Immature natural killer cell (primary cell): Measurements from ENCODE around the gene INO80B. TPM values are rescaled to one million over a fixed set of nuclear protein-coding genes. Genes with fewer than 3 reads are reported as not detected.
A peak's percentile ranks its signal among the peaks of the same experiment; 100 is the strongest.
"Not testable (repeated sequence)": the region's sequence is repeated elsewhere in the genome, so short reads cannot be mapped to it uniquely, and the experiment has no call there.

ENCODE experiments used
- DNase-seq, 3 donors: peaks; one replicate each; pipeline ENCODE4 v3.0.0; 2022; ENCODE audit warnings: mixed read lengths in 1 of 3
- H3K27ac Mint-ChIP-seq, 6 donors: one replicate each; pipeline ENCODE4 v1.8.0; 2020; ENCODE audit warnings: mixed read lengths in 6 of 6, mild to moderate bottlenecking in 5 of 6, inconsistent platforms in 4 of 6, moderate library complexity in 3 of 6
- H3K27me3 Mint-ChIP-seq, 3 donors: one replicate each; pipeline ENCODE4 v1.8.0; 2020 to 2021; ENCODE audit warnings: low read depth in 3 of 3, mild to moderate bottlenecking in 3 of 3, mixed read lengths in 3 of 3, moderate library complexity in 3 of 3, inconsistent platforms in 1 of 3
- H3K36me3 Mint-ChIP-seq, 3 donors: one replicate each; pipeline ENCODE4 v1.8.0; 2020; ENCODE audit warnings: mixed read lengths in 3 of 3, inconsistent platforms in 2 of 3, mild to moderate bottlenecking in 2 of 3
- H3K4me1 Mint-ChIP-seq, 2 donors: one replicate each; pipeline ENCODE4 v1.8.0; 2020; ENCODE audit warnings: inconsistent platforms in 2 of 2, mild to moderate bottlenecking in 2 of 2, mixed read lengths in 2 of 2, moderate library complexity in 1 of 2
- H3K4me3 Mint-ChIP-seq, 5 donors: one replicate each; pipeline ENCODE4 v1.8.0; 2020; ENCODE audit warnings: mild to moderate bottlenecking in 5 of 5, mixed read lengths in 5 of 5, inconsistent platforms in 3 of 5, moderate library complexity in 3 of 5
- H3K9me3 Mint-ChIP-seq, 6 donors: one replicate each; pipeline ENCODE4 v1.8.0; 2020; ENCODE audit warnings: mild to moderate bottlenecking in 6 of 6, mixed read lengths in 6 of 6, inconsistent platforms in 4 of 6, moderate library complexity in 3 of 6
- polyA plus RNA-seq, 3 donors: library from polyadenylated mRNA; unstranded; fragments of 300-500 nt; fragmentation: Illumina TruSeq; gene quantifications; one replicate each; pipeline ENCODE4 v1.2.3, GENCODE V29; 2021

The INO80B gene
- polyA plus RNA-seq, 3 donors from 2014 or later = 3.9 to 11.1 (median 9.3) TPM

DNA sequence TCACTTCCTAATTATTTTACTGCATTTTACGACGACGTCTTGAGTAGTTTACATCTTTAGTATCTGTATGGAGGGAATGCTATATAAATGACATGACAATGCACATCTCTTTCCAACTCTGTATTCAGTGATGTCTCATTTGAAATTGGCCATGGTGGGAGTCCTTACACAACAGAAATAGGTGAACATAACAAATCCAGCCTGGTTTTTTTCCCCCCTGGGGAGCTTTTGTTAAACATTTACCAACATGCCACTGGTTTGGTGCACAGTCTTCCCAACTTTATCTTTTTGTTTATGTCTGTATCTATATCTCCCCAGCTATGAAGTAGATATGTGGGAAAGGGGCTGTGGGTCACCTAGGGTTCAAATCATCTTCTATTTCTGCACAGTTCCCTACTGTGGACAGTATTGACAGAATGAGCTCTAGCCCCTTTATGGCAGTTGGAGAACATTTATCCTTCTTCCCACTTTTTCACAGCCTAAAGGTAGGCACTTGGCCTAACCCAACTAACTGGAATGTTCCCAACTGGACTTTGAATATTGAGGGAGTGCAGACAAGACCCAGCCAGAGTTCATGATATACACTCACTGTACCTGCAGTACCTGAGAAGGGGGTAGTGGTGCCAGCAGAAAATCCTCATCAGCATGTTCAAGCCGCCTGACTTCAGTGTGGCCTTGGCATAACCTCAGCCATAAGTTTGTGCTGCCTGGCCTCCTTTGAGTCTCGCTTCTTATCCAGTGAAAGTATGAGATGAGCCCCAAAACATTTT is 7.5 kb upstream of the INO80B start:
- DNase-seq = no peak
- Mint-ChIP-seq H3K36me3 (no peaks in the 10 kb centered on the region), H3K4me1 (peaks cover 10 to 11% of the 10 kb centered on the region in 2 donors), H3K27ac (peak overlapping the region in 1 of 6 donors; percentile 63), H3K4me3 (no peak overlapping the region), H3K9me3 (no peaks in the 10 kb centered on the region), H3K27me3 (peaks cover 4 to 11% (median 8%) of the 10 kb centered on the region in 3 donors)

DNA sequence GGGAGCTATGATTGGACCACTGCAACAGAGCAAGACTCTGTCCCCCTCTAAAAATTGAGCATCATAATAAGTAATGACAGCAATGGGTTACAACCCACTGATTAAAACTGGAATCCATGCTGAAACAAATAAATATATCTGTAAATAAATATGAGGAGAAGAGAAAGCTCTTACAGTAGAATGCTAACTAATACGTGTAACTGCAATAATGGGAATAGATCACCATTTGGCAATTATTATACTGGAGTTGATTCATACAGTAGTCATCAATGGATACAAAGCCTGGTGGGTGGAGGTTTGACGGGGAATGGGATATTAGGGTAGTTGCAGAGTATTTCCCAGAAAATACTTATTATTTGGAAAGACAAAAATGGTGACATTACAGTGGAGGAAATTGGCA is 6.1 kb upstream of the INO80B start:
- no peaks in the 10 kb centered on the region for H3K9me3 Mint-ChIP-seq
- H3K4me1 Mint-ChIP-seq = peaks cover 22% of the 10 kb centered on the region in 2 donors
- peaks cover 8 to 12% (median 10%) of the 10 kb centered on the region in 3 donors for H3K27me3 Mint-ChIP-seq
- no peak overlapping the region for H3K4me3 Mint-ChIP-seq
- H3K27ac Mint-ChIP-seq = peak overlapping the region in 3 of 6 donors; percentile 51 to 83 (median 61)
- DNase-seq = no peak
- no peaks in the 10 kb centered on the region for H3K36me3 Mint-ChIP-seq

DNA sequence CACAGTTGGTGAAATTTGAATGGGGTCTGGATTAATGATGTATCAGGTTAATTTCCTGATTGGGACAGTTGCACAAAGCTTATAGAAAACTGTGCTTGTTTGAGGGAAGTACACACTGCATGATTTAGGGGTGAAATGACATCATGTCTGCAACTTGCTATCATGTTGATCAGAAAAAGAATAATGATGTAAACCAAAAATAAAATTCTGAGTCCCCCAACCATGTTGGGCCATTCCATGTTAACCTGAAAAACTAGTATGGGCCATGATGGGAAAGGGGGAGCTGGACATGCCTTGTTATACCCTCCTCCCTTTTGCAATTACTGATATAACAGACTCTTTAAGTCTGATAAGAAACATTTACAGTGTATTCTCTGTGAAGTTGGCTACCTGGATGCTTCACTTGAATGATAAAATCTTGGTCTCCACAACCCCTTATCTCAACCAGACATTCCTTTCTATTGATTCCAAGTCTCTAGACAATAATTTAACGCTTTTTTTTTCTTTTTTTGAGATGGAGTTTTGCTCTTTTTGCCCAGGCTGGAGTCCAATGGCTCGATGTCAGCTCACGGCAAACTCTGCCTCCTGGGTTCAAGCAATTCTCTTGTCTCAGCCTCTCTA is 4.2 kb upstream of the INO80B start:
- H3K4me3 Mint-ChIP-seq = peak overlapping the region in 1 of 5 donors; percentile 43

DNA sequence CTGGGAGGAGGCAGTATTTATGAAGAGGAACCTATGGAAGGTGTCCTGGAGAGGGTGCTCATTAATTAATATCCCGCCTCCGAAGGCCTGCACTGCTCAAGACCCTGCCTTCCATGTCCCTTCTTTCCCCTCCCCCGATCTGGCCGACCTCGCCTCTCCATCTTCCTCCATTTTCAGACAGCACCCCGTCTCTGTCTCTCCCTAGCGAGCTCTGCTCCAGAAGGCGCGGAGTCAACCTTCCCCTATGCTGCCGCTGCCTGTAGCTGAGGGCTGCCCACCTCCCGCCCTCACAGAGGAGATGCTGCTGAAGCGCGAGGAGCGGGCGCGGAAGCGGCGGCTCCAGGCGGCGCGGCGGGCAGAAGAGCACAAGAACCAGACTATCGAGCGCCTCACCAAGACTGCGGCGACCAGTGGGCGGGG is 2.3 kb downstream of the INO80B start:
- H3K36me3 Mint-ChIP-seq = no peaks in the 10 kb centered on the region
- H3K27me3 Mint-ChIP-seq = peaks cover 28 to 35% (median 28%) of the 10 kb centered on the region in 3 donors
- DNase-seq = no peak
- peaks cover 0 to 2% (median 0%) of the 10 kb centered on the region in 6 donors for H3K9me3 Mint-ChIP-seq
- H3K4me1 Mint-ChIP-seq = peaks cover 68 to 74% of the 10 kb centered on the region in 2 donors
- H3K4me3 Mint-ChIP-seq = peak overlapping the region; percentile 89 to 99 (median 94)
- H3K27ac Mint-ChIP-seq = peak overlapping the region; percentile 87 to 100 (median 98)

More for the DNA sequence above, 4.2 kb upstream of the INO80B start:
- Mint-ChIP-seq H3K27ac (peak overlapping the region; percentile 29 to 99 (median 92)), H3K27me3 (peaks cover 14 to 17% (median 15%) of the 10 kb centered on the region in 3 donors), H3K4me1 (peaks cover 37 to 38% of the 10 kb centered on the region in 2 donors), H3K36me3 (no peaks in the 10 kb centered on the region), H3K9me3 (peaks cover 0 to 2% (median 0%) of the 10 kb centered on the region in 6 donors)
- no peak for DNase-seq

DNA sequence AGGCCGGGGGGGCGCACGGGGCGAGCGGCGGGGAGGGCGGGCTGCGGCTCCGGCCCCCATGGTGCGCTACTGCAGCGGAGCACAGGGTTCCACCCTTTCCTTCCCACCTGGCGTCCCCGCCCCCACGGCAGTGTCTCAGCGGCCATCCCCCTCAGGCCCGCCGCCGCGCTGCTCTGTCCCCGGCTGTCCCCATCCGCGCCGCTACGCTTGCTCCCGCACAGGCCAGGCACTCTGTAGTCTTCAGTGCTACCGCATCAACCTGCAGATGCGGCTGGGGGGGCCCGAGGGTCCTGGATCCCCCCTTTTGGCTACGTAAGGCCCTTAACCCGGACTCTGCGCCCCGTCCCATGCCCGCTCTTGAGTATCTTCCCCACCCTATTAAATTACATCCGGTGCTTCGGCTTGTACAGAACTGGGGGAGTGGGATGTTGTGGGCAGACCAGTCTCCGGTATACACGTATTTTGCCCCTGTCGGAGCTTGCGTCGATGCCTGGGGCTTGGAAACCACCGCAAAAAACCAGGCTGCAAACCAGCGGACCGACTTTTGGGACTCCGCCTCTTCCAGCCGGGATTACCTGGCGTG is 2.8 kb downstream of the INO80B start:
- Mint-ChIP-seq H3K9me3 (peaks cover 0 to 2% (median 0%) of the 10 kb centered on the region in 6 donors), H3K36me3 (no peaks in the 10 kb centered on the region), H3K27me3 (peaks cover 23 to 31% (median 24%) of the 10 kb centered on the region in 3 donors), H3K4me3 (peak overlapping the region; percentile 89 to 99 (median 94)), H3K4me1 (peaks cover 63 to 69% of the 10 kb centered on the region in 2 donors), H3K27ac (peak overlapping the region; percentile 87 to 100 (median 99))
- DNase-seq = peak; percentile 85 to 88 (median 88)

DNA sequence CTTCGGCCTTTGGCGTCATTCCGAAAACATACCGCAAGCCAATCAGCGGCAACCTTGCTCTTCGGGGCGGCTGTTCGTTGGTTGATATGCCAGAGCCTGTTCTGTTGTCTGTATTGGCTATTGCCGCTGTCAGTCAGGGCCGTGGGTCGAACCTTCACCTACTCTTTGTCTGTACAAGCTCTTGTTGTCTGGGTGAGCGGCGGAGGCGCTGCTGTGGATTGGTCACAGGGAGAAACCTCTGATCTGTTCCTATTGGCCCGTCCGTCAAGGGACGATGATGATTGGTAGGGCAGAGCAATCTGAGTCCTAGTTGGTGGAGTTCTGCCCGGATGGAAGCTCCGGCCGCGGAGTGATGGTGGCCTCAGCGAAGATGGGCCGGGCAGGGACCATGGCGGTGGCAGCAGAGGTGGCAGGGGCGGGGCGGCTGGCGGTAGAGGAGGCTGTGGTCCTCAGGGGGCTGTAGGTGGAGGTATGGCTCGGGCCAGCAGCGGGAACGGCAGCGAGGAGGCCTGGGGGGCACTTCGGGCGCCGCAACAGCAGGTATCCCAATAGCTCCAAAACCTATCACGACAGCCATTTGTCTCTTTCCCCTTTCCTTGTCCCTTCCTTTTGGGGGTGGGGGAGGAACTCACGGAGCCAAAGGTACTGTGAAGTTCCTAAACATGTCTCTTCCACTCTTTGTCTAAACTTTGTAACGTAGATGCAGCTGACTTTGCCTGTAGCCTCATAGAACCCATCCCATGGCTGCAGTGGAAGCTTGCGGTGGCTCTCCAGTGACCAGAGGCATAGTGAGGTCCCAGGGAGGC is 3.4 kb downstream of the INO80B start, which contains the start of gene WBP1:
Gene WBP1, plus strand, starts transcription at position 307 of the 806 bp plus-strand sequence. Its CDS starts 165 bp downstream, at position 472.
- Mint-ChIP-seq H3K27me3 (peaks cover 21 to 33% (median 24%) of the 10 kb centered on the region in 3 donors), H3K4me3 (peak within 1 kb of the TSS; percentile 89 to 99 (median 94)), H3K27ac (peak within 1 kb of the TSS; percentile 87 to 100 (median 99)), H3K4me1 (peaks cover 62 to 69% of the 10 kb centered on the region in 2 donors), H3K36me3 (no peaks in the 10 kb centered on the region), H3K9me3 (peaks cover 0 to 2% (median 0%) of the 10 kb centered on the region in 6 donors)
- DNase-seq = peak; percentile 100

DNA sequence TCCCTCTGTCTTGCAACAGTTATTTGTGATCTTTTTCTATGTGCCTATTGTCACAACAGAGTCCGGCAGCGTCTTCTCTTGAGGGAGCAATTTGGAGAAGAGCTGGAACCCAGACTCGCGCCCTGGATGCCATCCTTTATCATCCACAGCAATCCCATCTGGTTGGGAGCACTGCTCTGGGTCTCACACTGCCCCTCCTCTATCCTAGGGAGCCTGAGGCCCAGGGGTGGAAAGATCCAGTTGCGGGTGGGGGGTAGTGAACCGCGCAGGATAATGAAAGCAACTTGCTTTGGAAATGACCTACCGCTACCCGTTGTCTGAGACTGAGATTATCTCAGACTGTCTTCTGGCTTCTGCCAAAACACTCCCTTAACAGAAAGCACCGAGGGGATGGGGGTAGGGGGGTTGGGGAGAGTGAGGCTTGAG is 4.1 kb downstream of the INO80B start:
- Mint-ChIP-seq H3K36me3 (no peaks in the 10 kb centered on the region), H3K27ac (peak overlapping the region; percentile 87 to 100 (median 99)), H3K4me1 (peaks cover 64 to 69% of the 10 kb centered on the region in 2 donors), H3K4me3 (peak overlapping the region; percentile 89 to 99 (median 94)), H3K27me3 (peaks cover 21 to 34% (median 24%) of the 10 kb centered on the region in 3 donors), H3K9me3 (peaks cover 0 to 2% (median 0%) of the 10 kb centered on the region in 6 donors)
- DNase-seq = no peak

DNA sequence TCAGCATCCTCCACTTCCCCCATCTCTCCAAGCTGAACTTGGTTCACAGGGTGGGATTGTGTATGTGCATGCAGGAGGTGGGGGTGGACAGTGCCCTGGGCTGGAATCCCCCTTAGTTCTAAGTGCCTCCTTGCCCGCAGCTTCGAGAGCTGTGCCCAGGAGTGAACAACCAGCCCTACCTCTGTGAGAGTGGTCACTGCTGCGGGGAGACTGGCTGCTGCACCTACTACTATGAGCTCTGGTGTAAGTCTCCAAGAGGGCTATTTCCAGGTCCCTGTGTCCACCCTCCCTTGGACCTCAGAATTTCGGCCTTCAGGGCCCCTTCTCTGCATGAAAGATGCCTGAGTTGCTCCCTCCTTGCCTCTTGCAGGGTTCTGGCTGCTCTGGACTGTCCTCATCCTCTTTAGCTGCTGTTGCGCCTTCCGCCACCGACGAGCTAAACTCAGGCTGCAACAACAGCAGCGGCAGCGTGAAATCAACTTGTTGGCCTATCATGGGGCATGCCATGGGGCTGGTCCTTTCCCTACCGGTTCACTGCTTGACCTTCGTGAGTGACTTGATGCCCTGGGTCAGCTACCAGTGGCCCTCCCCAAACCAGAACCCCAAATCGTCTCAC is 4.7 kb downstream of the INO80B start:
- H3K36me3 Mint-ChIP-seq, DNase-seq, H3K9me3 Mint-ChIP-seq: not testable (repeated sequence)
- Mint-ChIP-seq H3K4me3 (peak overlapping the region; percentile 89 to 99 (median 94)), H3K4me1 (peaks cover 66 to 69% of the 10 kb centered on the region in 2 donors), H3K27ac (peak overlapping the region; percentile 87 to 100 (median 99)), H3K27me3 (peaks cover 20 to 29% (median 23%) of the 10 kb centered on the region in 3 donors)

DNA sequence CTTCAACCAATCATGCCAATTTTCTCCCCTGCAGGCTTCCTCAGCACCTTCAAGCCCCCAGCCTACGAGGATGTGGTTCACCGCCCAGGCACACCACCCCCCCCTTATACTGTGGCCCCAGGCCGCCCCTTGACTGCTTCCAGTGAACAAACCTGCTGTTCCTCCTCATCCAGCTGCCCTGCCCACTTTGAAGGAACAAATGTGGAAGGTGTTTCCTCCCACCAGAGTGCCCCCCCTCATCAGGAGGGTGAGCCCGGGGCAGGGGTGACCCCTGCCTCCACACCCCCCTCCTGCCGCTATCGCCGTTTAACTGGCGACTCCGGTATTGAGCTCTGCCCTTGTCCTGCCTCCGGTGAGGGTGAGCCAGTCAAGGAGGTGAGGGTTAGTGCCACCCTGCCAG is 5.3 kb downstream of the INO80B start:
- Mint-ChIP-seq H3K27me3 (peaks cover 15 to 26% (median 20%) of the 10 kb centered on the region in 3 donors), H3K27ac (peak overlapping the region in 4 of 6 donors; percentile 39 to 68 (median 50)), H3K4me1 (peaks cover 62 to 64% of the 10 kb centered on the region in 2 donors), H3K4me3 (peak overlapping the region; percentile 40 to 99 (median 94))
- not testable (repeated sequence) for H3K36me3 Mint-ChIP-seq, DNase-seq, H3K9me3 Mint-ChIP-seq

DNA sequence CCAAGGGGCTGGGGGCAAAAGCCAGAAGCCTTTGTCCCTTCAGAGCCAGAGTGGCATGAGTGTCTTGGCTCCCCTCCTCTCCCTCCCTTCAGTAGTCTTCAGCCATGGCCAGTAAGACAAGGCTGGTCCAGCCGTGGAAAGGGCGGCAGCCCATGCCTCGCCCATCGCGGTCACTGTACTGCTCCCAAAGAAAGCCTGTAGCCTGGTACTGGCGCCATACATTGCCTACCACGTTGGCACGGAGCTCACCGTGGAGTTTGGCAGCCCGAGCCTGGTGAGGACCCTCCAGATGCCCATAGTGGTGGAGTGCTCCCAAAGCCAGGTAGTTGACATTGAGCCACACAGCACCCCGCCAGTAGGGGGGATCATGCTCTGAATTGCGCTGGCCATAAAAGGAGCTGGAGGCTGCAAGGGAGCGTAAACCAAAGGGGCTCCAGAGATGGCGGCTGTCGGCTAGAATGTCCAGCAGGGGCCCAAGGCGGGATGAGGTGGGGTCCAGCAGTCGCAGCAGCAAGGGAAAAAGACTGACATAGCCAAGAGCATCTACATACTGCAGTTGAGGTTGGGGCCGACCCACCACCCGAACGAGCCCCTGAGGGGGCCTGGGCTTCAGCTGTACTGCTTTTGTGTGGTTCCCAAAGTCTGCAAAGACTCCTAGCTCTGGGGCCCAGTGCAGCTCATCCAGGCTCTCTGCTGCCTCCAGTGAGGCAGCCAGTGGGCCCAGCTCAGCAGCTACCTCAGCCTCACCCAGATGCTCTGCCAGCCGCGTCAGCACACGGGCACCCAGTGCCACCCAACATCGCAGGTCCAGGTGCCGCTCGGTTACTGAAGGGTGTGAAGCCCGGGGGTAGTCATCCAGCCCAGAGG is 6.5 kb downstream of the INO80B start:
- Mint-ChIP-seq H3K4me3 (peak overlapping the region in 1 of 5 donors; percentile 21), H3K9me3 (no peaks in the 10 kb centered on the region), H3K36me3 (no peaks in the 10 kb centered on the region), H3K27ac (peak overlapping the region in 2 of 6 donors; percentile 13 to 14), H3K27me3 (peaks cover 25 to 33% (median 27%) of the 10 kb centered on the region in 3 donors), H3K4me1 (peaks cover 60 to 62% of the 10 kb centered on the region in 2 donors)
- DNase-seq = no peak

DNA sequence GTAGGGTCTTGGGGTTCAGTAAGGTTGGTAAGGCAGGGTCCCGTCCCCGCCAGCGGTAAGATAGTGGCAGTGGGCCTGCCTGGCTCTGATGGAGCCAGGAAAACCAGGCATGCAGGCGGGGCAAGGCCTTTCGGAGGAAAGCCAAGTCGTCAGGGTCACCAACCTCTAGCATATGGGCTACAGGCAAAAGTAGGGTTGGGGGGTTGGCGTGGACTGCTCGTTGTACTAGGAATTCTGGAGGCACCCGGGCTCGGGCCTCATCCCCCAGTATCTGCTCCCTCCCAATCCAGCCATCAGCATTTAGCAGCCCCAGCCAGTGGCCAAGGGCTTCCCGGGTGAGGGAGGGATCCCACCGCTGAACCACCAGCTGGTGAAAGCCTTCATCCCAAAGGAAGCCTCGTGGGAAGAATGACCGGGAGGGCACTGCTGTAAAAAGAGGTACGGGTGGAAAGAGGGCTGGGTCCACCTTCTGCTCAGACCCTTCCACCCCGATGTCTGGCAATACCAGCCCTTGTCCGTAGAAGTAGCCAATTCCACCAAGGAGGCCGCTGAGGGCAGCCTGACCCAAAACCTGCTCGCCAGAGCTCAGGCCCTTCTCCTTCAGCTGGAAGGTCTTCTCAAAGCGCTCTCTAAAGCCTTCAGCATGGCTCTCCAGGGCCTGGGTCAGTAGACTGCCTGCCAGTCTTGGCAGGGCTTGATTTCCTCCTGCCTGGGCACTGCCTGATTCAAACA is 7.3 kb downstream of the INO80B start:
- no peak for DNase-seq
- Mint-ChIP-seq H3K4me1 (peaks cover 52 to 54% of the 10 kb centered on the region in 2 donors), H3K27me3 (peaks cover 23 to 27% (median 24%) of the 10 kb centered on the region in 3 donors), H3K9me3 (no peaks in the 10 kb centered on the region), H3K36me3 (no peaks in the 10 kb centered on the region), H3K27ac (peak overlapping the region in 1 of 6 donors; percentile 49), H3K4me3 (peak overlapping the region in 1 of 5 donors; percentile 98)
